Panc1 (cell line): Measurements from ENCODE around the gene TIE1. TPM values are rescaled to one million over a fixed set of nuclear protein-coding genes. Genes with fewer than 3 reads are reported as not detected.

Experiments used
- ATAC-seq: fragments of 200-7000 bp; cut with Tn5 transposase; 2 replicates; pipeline ENCODE4 v1.9.1; 2020; ENCODE audit warnings: mild to moderate bottlenecking, moderate library complexity
- BruUV-seq: library from RNA; stranded (reverse); fragments of 400-500 nt; replicated peaks from 2 replicates; lab custom pipeline; 2021; lab: Mats Ljungman, UMichigan
- CTCF ChIA-PET: fragments of 300-600 bp; sonication (Branson Sonifier 250); formaldehyde crosslinking; loops from one replicate; lab custom pipeline; 2022; ENCODE audit warnings: antibody characterized with exemption; lab: Charles Lee
- POLR2A ChIA-PET: fragments of 300-600 bp; sonication (Branson Sonifier 250); formaldehyde crosslinking; loops from one replicate; lab custom pipeline; 2022; ENCODE audit warnings: antibody characterized with exemption; lab: Charles Lee
- DNase-seq: peaks from one replicate; pipeline ENCODE4 v3.0.0-alpha.2; 2010; ENCODE audit warnings: low read depth, low spot score
- H3K27ac ChIP-seq: 2 replicates; pipeline ENCODE4 v1.5.1; 2011; ENCODE audit warnings: mild to moderate bottlenecking, low read length, inconsistent platforms
- H3K27me3 ChIP-seq: fragments of 200-500 bp; sonication (Bioruptor generic); 2 replicates; pipeline ENCODE4 v1.6.0; 2014; ENCODE audit warnings: low read length, inconsistent platforms; ENCODE audit not compliant: control insufficient read depth, insufficient read depth
- H3K36me3 ChIP-seq: fragments of 200-500 bp; sonication (Bioruptor generic); 2 replicates; pipeline ENCODE4 v1.5.1; 2014; ENCODE audit warnings: inconsistent platforms, mild to moderate bottlenecking, low read length, moderate library complexity; ENCODE audit not compliant: control insufficient read depth, insufficient read depth
- H3K4me1 ChIP-seq: 2 replicates; pipeline ENCODE4 v1.5.1; 2011; ENCODE audit warnings: inconsistent platforms, mild to moderate bottlenecking, low read length, moderate library complexity; ENCODE audit not compliant: control insufficient read depth, insufficient read depth
- H3K4me3 ChIP-seq, 2 experiments: 2 replicates each; pipeline ENCODE4 v1.5.1; 2011 to 2012; ENCODE audit warnings: low read depth in 2 of 2, low read length in 2 of 2, mild to moderate bottlenecking in 2 of 2, inconsistent platforms in 1 of 2, moderate library complexity in 1 of 2
- H3K9me3 ChIP-seq: fragments of 200-500 bp; sonication (Bioruptor generic); 2 replicates; pipeline ENCODE4 v1.5.1; 2014; ENCODE audit warnings: low read depth, mild to moderate bottlenecking, inconsistent platforms, low read length, moderate library complexity; ENCODE audit not compliant: control insufficient read depth, insufficient read depth
- CTCF ChIP-seq: fragments of 450-650 bp; IDR thresholded peaks from 2 replicates; pipeline ENCODE4 v1.5.1; 2017; ENCODE audit warnings: mild to moderate bottlenecking
- POLR2AphosphoS5 ChIP-seq: IDR thresholded peaks from 2 replicates; pipeline ENCODE4 v1.6.1; 2012; ENCODE audit warnings: mild to moderate bottlenecking, low read depth, low read length, moderate library complexity
- SIN3A ChIP-seq: IDR thresholded peaks from 2 replicates; pipeline ENCODE4 v1.6.1; 2012; ENCODE audit warnings: low read depth, mild to moderate bottlenecking, low read length, moderate library complexity, borderline replicate concordance; ENCODE audit not compliant: insufficient read depth
- TCF7L2 ChIP-seq: IDR thresholded peaks from 2 replicates; pipeline ENCODE4 v1.6.1; 2011; ENCODE audit warnings: mild to moderate bottlenecking, low read depth, low read length, inconsistent platforms
- in situ Hi-C: cut with HindIII; loops from 2 replicates; pipeline ENCODE4 v1.10.0; 2016; ENCODE audit warnings: low sequenced_read_pairs, low pct_unique_long_range_greater_than_20kb
- intact Hi-C: fragments of 100-400 bp; cut with micrococcal nuclease; formaldehyde crosslinking; loops from one replicate; pipeline ENCODE4 v1.10.0; 2022; ENCODE audit not compliant: unreplicated experiment
- total RNA-seq: library from RNA; stranded (reverse); gene quantifications from one replicate; pipeline ENCODE4 v1.2.1, GENCODE V29; 2021; ENCODE audit not compliant: unreplicated experiment
- TF ChIP-seq, protein P1 (sequence below), 2 experiments: IDR thresholded peaks; 2 replicates each; pipeline ENCODE4 v1.6.1; 2011 to 2012; ENCODE audit warnings: low read depth in 2 of 2, control low read depth in 1 of 2, low read length in 1 of 2, mild to moderate bottlenecking in 1 of 2, moderate library complexity in 1 of 2; ENCODE audit not compliant: insufficient read depth in 1 of 2

Gene TIE1
- total RNA-seq, 1 experiment from 2014 or later, result 0.28 TPM

- no TSS peak for BruUV-seq
- intact Hi-C loops (no loop called here), in situ Hi-C loops (no loop called here)
- ATAC-seq, result no peak
- no peaks in the 10 kb centered on the region for H3K4me1 ChIP-seq
- DNase-seq, result no peak
- no peak overlapping the region for H3K4me3 ChIP-seq
- POLR2A ChIA-PET, result no interaction called here
- TF ChIP-seq TCF7L2, result no peak
- TF ChIP-seq, protein P1, sequence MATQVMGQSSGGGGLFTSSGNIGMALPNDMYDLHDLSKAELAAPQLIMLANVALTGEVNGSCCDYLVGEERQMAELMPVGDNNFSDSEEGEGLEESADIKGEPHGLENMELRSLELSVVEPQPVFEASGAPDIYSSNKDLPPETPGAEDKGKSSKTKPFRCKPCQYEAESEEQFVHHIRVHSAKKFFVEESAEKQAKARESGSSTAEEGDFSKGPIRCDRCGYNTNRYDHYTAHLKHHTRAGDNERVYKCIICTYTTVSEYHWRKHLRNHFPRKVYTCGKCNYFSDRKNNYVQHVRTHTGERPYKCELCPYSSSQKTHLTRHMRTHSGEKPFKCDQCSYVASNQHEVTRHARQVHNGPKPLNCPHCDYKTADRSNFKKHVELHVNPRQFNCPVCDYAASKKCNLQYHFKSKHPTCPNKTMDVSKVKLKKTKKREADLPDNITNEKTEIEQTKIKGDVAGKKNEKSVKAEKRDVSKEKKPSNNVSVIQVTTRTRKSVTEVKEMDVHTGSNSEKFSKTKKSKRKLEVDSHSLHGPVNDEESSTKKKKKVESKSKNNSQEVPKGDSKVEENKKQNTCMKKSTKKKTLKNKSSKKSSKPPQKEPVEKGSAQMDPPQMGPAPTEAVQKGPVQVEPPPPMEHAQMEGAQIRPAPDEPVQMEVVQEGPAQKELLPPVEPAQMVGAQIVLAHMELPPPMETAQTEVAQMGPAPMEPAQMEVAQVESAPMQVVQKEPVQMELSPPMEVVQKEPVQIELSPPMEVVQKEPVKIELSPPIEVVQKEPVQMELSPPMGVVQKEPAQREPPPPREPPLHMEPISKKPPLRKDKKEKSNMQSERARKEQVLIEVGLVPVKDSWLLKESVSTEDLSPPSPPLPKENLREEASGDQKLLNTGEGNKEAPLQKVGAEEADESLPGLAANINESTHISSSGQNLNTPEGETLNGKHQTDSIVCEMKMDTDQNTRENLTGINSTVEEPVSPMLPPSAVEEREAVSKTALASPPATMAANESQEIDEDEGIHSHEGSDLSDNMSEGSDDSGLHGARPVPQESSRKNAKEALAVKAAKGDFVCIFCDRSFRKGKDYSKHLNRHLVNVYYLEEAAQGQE (IDR thresholded peaks at IDR 0.05; ENCODE audit: insufficient read depth in 1 of 2, low read depth in 2 of 2, low read length in 1 of 2), result no peak
- no peak for TF ChIP-seq CTCF
- no peak for TF ChIP-seq POLR2AphosphoS5
- no peak for TF ChIP-seq SIN3A
- no peak overlapping the region for H3K27ac ChIP-seq
- H3K36me3 ChIP-seq, result no peaks in the 10 kb centered on the region
- no peaks in the 10 kb centered on the region for H3K9me3 ChIP-seq
- H3K27me3 ChIP-seq, result no peaks in the 10 kb centered on the region
- CTCF ChIA-PET, result no interaction called here
These were observed 4.1 kb downstream of the TIE1 start for GRCh38 chr1:43304771-43305300.

GRCh38 chr1:43305461-43305860, 4.7 kb downstream of the TIE1 start:
- DNase-seq (no peak), ATAC-seq (no peak)
- TF ChIP-seq SIN3A (no peak), POLR2AphosphoS5 (no peak), CTCF (no peak), TCF7L2 (no peak)
- TF ChIP-seq, protein P1 (IDR thresholded peaks at IDR 0.05; ENCODE audit: insufficient read depth in 1 of 2, low read depth in 2 of 2, low read length in 1 of 2), result no peak
- BruUV-seq, result no TSS peak
- CTCF ChIA-PET, result no interaction called here
- in situ Hi-C loops, result no loop called here
- POLR2A ChIA-PET, result no interaction called here
- Histone ChIP-seq H3K4me3 (no peak overlapping the region), H3K27me3 (no peaks in the 10 kb centered on the region), H3K9me3 (no peaks in the 10 kb centered on the region), H3K27ac (no peak overlapping the region), H3K4me1 (no peaks in the 10 kb centered on the region), H3K36me3 (no peaks in the 10 kb centered on the region)
- intact Hi-C loops, result no loop called here
